Caco-2 (cell line): Measurements from ENCODE around the gene PRR33. TPM values are rescaled to one million over a fixed set of nuclear protein-coding genes. Genes with fewer than 3 reads are reported as not detected.

Experiments
- BruUV-seq: library from RNA; stranded (reverse); fragments of 400-500 nt; replicated peaks from 2 replicates; lab custom pipeline; 2021; lab: Mats Ljungman, UMichigan
- CTCF ChIA-PET: fragments of 300-600 bp; sonication (Branson Sonifier 250); formaldehyde crosslinking; loops from one replicate; lab custom pipeline; 2022; ENCODE audit warnings: antibody characterized with exemption; lab: Charles Lee
- POLR2A ChIA-PET: fragments of 300-600 bp; sonication (Branson Sonifier 250); formaldehyde crosslinking; loops from one replicate; lab custom pipeline; 2022; ENCODE audit warnings: antibody characterized with exemption; lab: Charles Lee
- DNase-seq, 2 experiments: peaks; one replicate each; pipeline versions ENCODE4 v3.0.0 to v3.0.0-alpha.2; 2020 to 2022
- H3K27me3 ChIP-seq: replicated peaks from 2 replicates; pipeline ENCODE4 v1.6.0; 2011; ENCODE audit warnings: low read length; ENCODE audit not compliant: control insufficient read depth, insufficient read depth
- H3K36me3 ChIP-seq: 2 replicates; pipeline ENCODE4 v1.5.1; 2011; ENCODE audit warnings: low read length; ENCODE audit not compliant: control insufficient read depth, insufficient read depth
- H3K4me1 ChIP-seq: fragments of 250-450 bp; sonication (Bioruptor Pico); 2 replicates; pipeline ENCODE4 v1.5.1; 2020; ENCODE audit warnings: mild to moderate bottlenecking
- H3K4me3 ChIP-seq: 2 replicates; pipeline ENCODE4 v1.5.1; 2011; ENCODE audit warnings: low read depth, mild to moderate bottlenecking, control low read depth, low read length
- H3K9me3 ChIP-seq: fragments of 250-450 bp; sonication (Bioruptor Pico); 2 replicates; pipeline ENCODE4 v1.5.1; 2020; ENCODE audit warnings: mild to moderate bottlenecking, moderate library complexity
- H3K27ac Mint-ChIP-seq: one replicate; pipeline ENCODE4 v1.8.0; 2022; ENCODE audit warnings: mixed read lengths; ENCODE audit not compliant: unreplicated experiment
- H3K27me3 Mint-ChIP-seq: one replicate; pipeline ENCODE4 v1.8.0; 2022; ENCODE audit warnings: mixed read lengths; ENCODE audit not compliant: insufficient read depth, unreplicated experiment
- H3K36me3 Mint-ChIP-seq: one replicate; pipeline ENCODE4 v1.8.0; 2022; ENCODE audit warnings: mild to moderate bottlenecking, mixed read lengths; ENCODE audit not compliant: insufficient read depth, unreplicated experiment
- H3K4me1 Mint-ChIP-seq: one replicate; pipeline ENCODE4 v1.8.0; 2022; ENCODE audit warnings: low read depth, mixed read lengths; ENCODE audit not compliant: unreplicated experiment
- H3K4me3 Mint-ChIP-seq: one replicate; pipeline ENCODE4 v1.8.0; 2022; ENCODE audit warnings: mild to moderate bottlenecking, moderate library complexity, mixed read lengths; ENCODE audit not compliant: unreplicated experiment
- H3K9me3 Mint-ChIP-seq: one replicate; pipeline ENCODE4 v1.8.0; 2022; ENCODE audit warnings: mixed read lengths; ENCODE audit not compliant: unreplicated experiment
- CTCF ChIP-seq, 2 experiments: fragments of 200-600 bp in 1 of 2; IDR thresholded peaks; 1 replicate in 1 of 2; 2 replicates in 1 of 2; pipeline versions ENCODE4 v1.5.1 to v1.8.0; 2011 to 2022; ENCODE audit warnings: antibody characterized with exemption in 1 of 2, control low read depth in 1 of 2, inconsistent platforms in 1 of 2, low read depth in 1 of 2, low read length in 1 of 2, mild to moderate bottlenecking in 1 of 2, moderate library complexity in 1 of 2; ENCODE audit not compliant: insufficient read depth in 1 of 2, severe bottlenecking in 1 of 2, unreplicated experiment in 1 of 2
- intact Hi-C: fragments of 100-400 bp; cut with micrococcal nuclease; formaldehyde crosslinking; loops from one replicate; pipeline ENCODE4 v1.10.0; 2022; ENCODE audit not compliant: unreplicated experiment
- total RNA-seq: library from RNA; stranded (reverse); gene quantifications from 2 replicates; pipeline ENCODE4 v1.2.3, GENCODE V29; 2022

The PRR33 gene
- total RNA-seq, 1 experiment from 2014 or later = not detected

GRCh38 chr11:1868636-1869291, 22.9 kb downstream of the PRR33 start:
- Mint-ChIP-seq H3K4me3 (no peak overlapping the region), H3K36me3 (no peaks in the 10 kb centered on the region), H3K27ac (no peak overlapping the region), H3K4me1 (no peaks in the 10 kb centered on the region), H3K9me3 (no peaks in the 10 kb centered on the region), H3K27me3 (peaks cover 2% of the 10 kb centered on the region)
- Histone ChIP-seq H3K9me3 (no peaks in the 10 kb centered on the region), H3K4me3 (no peak overlapping the region), H3K36me3 (no peaks in the 10 kb centered on the region), H3K4me1 (no peaks in the 10 kb centered on the region; the same call in 1 of the 2 replicates), H3K27me3 (no peaks in the 10 kb centered on the region; the same call in 1 of the 2 replicates)
- no TSS peak for BruUV-seq
- ChIA-PET CTCF (interaction anchor here (1.3 to 1.8 kb wide), 3 partner anchors 14 to 282 kb away, joined by 4 read pairs; no protein-coding TSS in a partner anchor), POLR2A (no interaction called here)
- no peak for TF ChIP-seq CTCF (IDR thresholded peaks at IDR 0.05; ENCODE audit: insufficient read depth in 1 of 2, low read depth in 1 of 2, low read length in 1 of 2, severe bottlenecking in 1 of 2, unreplicated experiment in 1 of 2)
- intact Hi-C loops = no loop called here
- no peak for DNase-seq

GRCh38 chr11:1868056-1868635, 23.5 kb downstream of the PRR33 start:
- no peaks in the 10 kb centered on the region for H3K36me3 Mint-ChIP-seq

More at GRCh38 chr11:1868056-1868635, 23.5 kb downstream of the PRR33 start:
- no peak overlapping the region for H3K4me3 Mint-ChIP-seq
- no TSS peak for BruUV-seq
- intact Hi-C loops = no loop called here
- peaks cover 6% of the 10 kb centered on the region for H3K4me1 ChIP-seq
- H3K9me3 Mint-ChIP-seq = no peaks in the 10 kb centered on the region
- H3K27me3 ChIP-seq = no peaks in the 10 kb centered on the region; the same call in 1 of the 2 replicates
- H3K4me1 Mint-ChIP-seq = no peaks in the 10 kb centered on the region
- no peak overlapping the region for H3K4me3 ChIP-seq
- H3K9me3 ChIP-seq = no peaks in the 10 kb centered on the region
- TF ChIP-seq CTCF (IDR thresholded peaks at IDR 0.05; ENCODE audit: insufficient read depth in 1 of 2, low read depth in 1 of 2, low read length in 1 of 2, severe bottlenecking in 1 of 2, unreplicated experiment in 1 of 2) = no peak
- no peak for DNase-seq
- H3K36me3 ChIP-seq = no peaks in the 10 kb centered on the region
- peaks cover 2% of the 10 kb centered on the region for H3K27me3 Mint-ChIP-seq
- POLR2A ChIA-PET = no interaction called here
- CTCF ChIA-PET = interaction anchor here (1.5 kb wide), 1 partner anchor 14 kb away, joined by 4 read pairs; no protein-coding TSS in a partner anchor
- no peak overlapping the region for H3K27ac Mint-ChIP-seq
